Upper lobe of left lung (tissue), 4 donors: Measurements from ENCODE around the gene BMPR1B.

Experiments used
- CTCF ChIP-seq, 6 experiments: fragments of 450-650 bp in 4 of 6; fragments of 200-600 bp in 2 of 6; sonication (generic) in 2 of 6; IDR thresholded peaks; one replicate each; pipeline ENCODE4 v1.5.1; 2016 to 2019; ENCODE audit warnings: antibody characterized with exemption in 6 of 6
- EP300 ChIP-seq, 4 donors: sonication (generic); formaldehyde crosslinking; IDR thresholded peaks; one replicate each; pipeline ENCODE4 v1.5.1; 2017; ENCODE audit warnings: antibody characterized with exemption in 4 of 4, control low read depth in 2 of 4
- POLR2A ChIP-seq, 4 donors: fragments of 450-650 bp; IDR thresholded peaks; one replicate each; pipeline ENCODE4 v1.5.1; 2016 to 2017; ENCODE audit warnings: antibody characterized with exemption in 4 of 4, mild to moderate bottlenecking in 2 of 4
- POLR2AphosphoS5 ChIP-seq, 2 donors: sonication (generic); formaldehyde crosslinking; IDR thresholded peaks; one replicate each; pipeline ENCODE4 v1.5.1; 2017; ENCODE audit warnings: antibody characterized with exemption in 2 of 2

- TF ChIP-seq CTCF (IDR thresholded peaks at IDR 0.05) (no peak), POLR2A (IDR thresholded peaks at IDR 0.05) (no peak), POLR2AphosphoS5 (IDR thresholded peaks at IDR 0.05) (no peak), EP300 (IDR thresholded peaks at IDR 0.05) (no peak)
These were observed 131.8 kb downstream of the BMPR1B start for GRCh38 chr4:94889523-94889922.
